Measurements from ENCODE around the gene ZNF385B. TPM values are rescaled to one million over a fixed set of nuclear protein-coding genes. Genes with fewer than 3 reads are reported as not detected.

Gene ZNF385B
- polyA plus RNA-seq, 1 donor from 2014 or later = 0.31 TPM

GRCh38 chr2:179546656-179547055, 314.8 kb downstream of the ZNF385B start:
- no peak overlapping the region for H3K27ac ChIP-seq (ENCODE audit: low read length)
- no peaks in the 10 kb centered on the region for H4K20me1 ChIP-seq (ENCODE audit: insufficient read depth)

DNA sequence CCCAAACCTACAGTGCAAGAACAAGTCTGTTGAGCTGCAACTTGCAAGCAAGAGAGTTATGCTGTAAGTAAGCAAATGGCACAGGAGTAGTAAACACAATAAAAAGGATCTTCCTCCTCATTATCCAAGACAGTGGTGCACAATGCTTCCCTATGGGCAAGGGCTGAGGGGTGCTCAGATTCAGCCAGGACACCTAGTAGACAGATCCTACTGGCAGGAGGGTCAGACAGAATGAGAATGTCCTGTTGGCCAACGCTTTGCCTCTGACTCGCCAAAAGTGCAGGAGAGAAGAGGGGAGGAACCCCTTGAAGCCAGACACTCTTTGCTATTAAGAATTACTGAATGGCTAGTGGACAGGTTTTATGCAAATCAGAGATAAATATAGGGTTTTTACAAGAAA, 316.4 kb downstream of the ZNF385B start:
- H3K9me2 ChIP-seq (ENCODE audit: insufficient read depth, low read length) = no peaks in the 10 kb centered on the region
- no peaks in the 10 kb centered on the region for H3K27me3 ChIP-seq (ENCODE audit: insufficient read depth, low read depth, low read length)
- H3K36me3 ChIP-seq (ENCODE audit: insufficient read depth, low read length) = no peaks in the 10 kb centered on the region
- no peak overlapping the region for H3K27ac ChIP-seq (ENCODE audit: low read length)
- no peak overlapping the region for H3K9ac ChIP-seq (ENCODE audit: low read length)
- no peaks in the 10 kb centered on the region for H3K79me2 ChIP-seq (replicated peaks; ENCODE audit: insufficient read depth, low read length)
- no peaks in the 10 kb centered on the region for H3F3A ChIP-seq (ENCODE audit: insufficient read depth, low read length, poor library complexity, severe bottlenecking)
- H4K20me1 ChIP-seq (ENCODE audit: insufficient read depth) = no peaks in the 10 kb centered on the region
- no peak overlapping the region for H3K4me3 ChIP-seq (ENCODE audit: low read length)
- TF ChIP-seq POLR2AphosphoS5 (IDR thresholded peaks at IDR 0.05) = no peak
- H3K9me3 ChIP-seq (ENCODE audit: low read length) = no peaks in the 10 kb centered on the region
- no peak overlapping the region for H2AFZ ChIP-seq (ENCODE audit: low read depth, low read length)
- H3K4me2 ChIP-seq (ENCODE audit: low read length) = no peak overlapping the region

More at GRCh38 chr2:179546656-179547055, 314.8 kb downstream of the ZNF385B start:
- Histone ChIP-seq H3K4me2 (ENCODE audit: low read length) (no peak overlapping the region), H3K27me3 (ENCODE audit: insufficient read depth, low read depth, low read length) (no peaks in the 10 kb centered on the region), H3K9me3 (ENCODE audit: low read length) (no peaks in the 10 kb centered on the region), H3K9ac (ENCODE audit: low read length) (no peak overlapping the region), H3K9me2 (ENCODE audit: insufficient read depth, low read length) (no peaks in the 10 kb centered on the region), H3F3A (ENCODE audit: insufficient read depth, low read length, poor library complexity, severe bottlenecking) (no peaks in the 10 kb centered on the region), H3K79me2 (replicated peaks; ENCODE audit: insufficient read depth, low read length) (no peaks in the 10 kb centered on the region), H3K4me3 (ENCODE audit: low read length) (no peak overlapping the region), H2AFZ (ENCODE audit: low read depth, low read length) (no peak overlapping the region), H3K36me3 (ENCODE audit: insufficient read depth, low read length) (no peaks in the 10 kb centered on the region)
- TF ChIP-seq EP300 (conservative IDR thresholded peaks at IDR 0.05; ENCODE audit: poor library complexity, severe bottlenecking) (no peak), CTCF (IDR thresholded peaks at IDR 0.05; ENCODE audit: poor library complexity, severe bottlenecking) (no peak), MXI1 (conservative IDR thresholded peaks at IDR 0.05; ENCODE audit: poor library complexity, severe bottlenecking) (no peak), POLR2AphosphoS5 (IDR thresholded peaks at IDR 0.05) (no peak), SMC3 (conservative IDR thresholded peaks at IDR 0.05; ENCODE audit: poor library complexity) (no peak), EZH2 (IDR thresholded peaks at IDR 0.05; ENCODE audit: borderline replicate concordance, insufficient read depth, low read length, poor library complexity, severe bottlenecking) (no peak), TAF1 (IDR thresholded peaks at IDR 0.05; ENCODE audit: low read depth) (no peak), RAD21 (conservative IDR thresholded peaks at IDR 0.05) (no peak)
- TF ChIP-seq, protein P1, sequence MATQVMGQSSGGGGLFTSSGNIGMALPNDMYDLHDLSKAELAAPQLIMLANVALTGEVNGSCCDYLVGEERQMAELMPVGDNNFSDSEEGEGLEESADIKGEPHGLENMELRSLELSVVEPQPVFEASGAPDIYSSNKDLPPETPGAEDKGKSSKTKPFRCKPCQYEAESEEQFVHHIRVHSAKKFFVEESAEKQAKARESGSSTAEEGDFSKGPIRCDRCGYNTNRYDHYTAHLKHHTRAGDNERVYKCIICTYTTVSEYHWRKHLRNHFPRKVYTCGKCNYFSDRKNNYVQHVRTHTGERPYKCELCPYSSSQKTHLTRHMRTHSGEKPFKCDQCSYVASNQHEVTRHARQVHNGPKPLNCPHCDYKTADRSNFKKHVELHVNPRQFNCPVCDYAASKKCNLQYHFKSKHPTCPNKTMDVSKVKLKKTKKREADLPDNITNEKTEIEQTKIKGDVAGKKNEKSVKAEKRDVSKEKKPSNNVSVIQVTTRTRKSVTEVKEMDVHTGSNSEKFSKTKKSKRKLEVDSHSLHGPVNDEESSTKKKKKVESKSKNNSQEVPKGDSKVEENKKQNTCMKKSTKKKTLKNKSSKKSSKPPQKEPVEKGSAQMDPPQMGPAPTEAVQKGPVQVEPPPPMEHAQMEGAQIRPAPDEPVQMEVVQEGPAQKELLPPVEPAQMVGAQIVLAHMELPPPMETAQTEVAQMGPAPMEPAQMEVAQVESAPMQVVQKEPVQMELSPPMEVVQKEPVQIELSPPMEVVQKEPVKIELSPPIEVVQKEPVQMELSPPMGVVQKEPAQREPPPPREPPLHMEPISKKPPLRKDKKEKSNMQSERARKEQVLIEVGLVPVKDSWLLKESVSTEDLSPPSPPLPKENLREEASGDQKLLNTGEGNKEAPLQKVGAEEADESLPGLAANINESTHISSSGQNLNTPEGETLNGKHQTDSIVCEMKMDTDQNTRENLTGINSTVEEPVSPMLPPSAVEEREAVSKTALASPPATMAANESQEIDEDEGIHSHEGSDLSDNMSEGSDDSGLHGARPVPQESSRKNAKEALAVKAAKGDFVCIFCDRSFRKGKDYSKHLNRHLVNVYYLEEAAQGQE (IDR thresholded peaks at IDR 0.05; ENCODE audit: borderline replicate concordance) = no peak

Data from neural cell (in vitro differentiated cells).